Vagina (tissue), 2 donors: ENCODE results near the gene TBX21. TPM values are rescaled to one million over a fixed set of nuclear protein-coding genes. Genes with fewer than 3 reads are reported as not detected.

Source experiments
- DNase-seq, 2 donors: peaks; one replicate each; pipeline ENCODE4 v3.0.0-alpha.2; 2017; ENCODE audit errors: extremely low spot score in 2 of 2
- H3K27ac ChIP-seq: fragments of 200-600 bp; sonication (generic); one replicate; pipeline ENCODE4 v1.5.1; 2019
- H3K27me3 ChIP-seq: fragments of 200-600 bp; sonication (generic); one replicate; pipeline ENCODE4 v1.5.1; 2019
- H3K36me3 ChIP-seq, 2 donors: fragments of 200-600 bp; sonication (generic); one replicate each; pipeline ENCODE4 v1.5.1; 2017 to 2019
- H3K4me1 ChIP-seq: fragments of 200-600 bp; sonication (generic); one replicate; pipeline ENCODE4 v1.5.1; 2019
- H3K4me3 ChIP-seq, 2 donors: fragments of 200-600 bp; sonication (generic); 1 replicate in 1 of 2; 2 replicates in 1 of 2; pipeline ENCODE4 v1.5.1; 2016 to 2019
- H3K9me3 ChIP-seq: fragments of 200-600 bp; sonication (generic); one replicate; pipeline ENCODE4 v1.5.1; 2019
- POLR2A ChIP-seq, 2 donors: fragments of 450-650 bp; IDR thresholded peaks; one replicate each; pipeline ENCODE4 v1.6.1; 2017; ENCODE audit warnings: antibody characterized with exemption in 2 of 2, mild to moderate bottlenecking in 2 of 2, moderate library complexity in 2 of 2
- POLR2AphosphoS5 ChIP-seq, 2 donors: sonication (generic); formaldehyde crosslinking; IDR thresholded peaks; one replicate each; pipeline ENCODE4 v1.9.0; 2017; ENCODE audit warnings: antibody characterized with exemption in 2 of 2, mild to moderate bottlenecking in 2 of 2, low read depth in 1 of 2; ENCODE audit not compliant: insufficient read depth in 1 of 2
- intact Hi-C: fragments of 100-400 bp; cut with DNase I; formaldehyde crosslinking; loops from one replicate; pipeline ENCODE4 v1.15.1; 2023
- total RNA-seq: library from RNA; depleted of rRNA; stranded (reverse); fragments of >200 nt; gene quantifications from one replicate; pipeline ENCODE4 v1.2.3, GENCODE V29; 2016
- TF ChIP-seq, protein P1 (sequence below), 3 experiments: fragments of 450-650 bp in 2 of 3; fragments of 200-600 bp in 1 of 3; sonication (generic) in 1 of 3; IDR thresholded peaks; one replicate each; pipeline ENCODE4 v1.5.1; 2017 to 2019; ENCODE audit warnings: antibody characterized with exemption in 3 of 3, mild to moderate bottlenecking in 2 of 3, moderate library complexity in 2 of 3

The TBX21 gene
- total RNA-seq, 1 donor from 2014 or later: 2.9 TPM

DNA sequence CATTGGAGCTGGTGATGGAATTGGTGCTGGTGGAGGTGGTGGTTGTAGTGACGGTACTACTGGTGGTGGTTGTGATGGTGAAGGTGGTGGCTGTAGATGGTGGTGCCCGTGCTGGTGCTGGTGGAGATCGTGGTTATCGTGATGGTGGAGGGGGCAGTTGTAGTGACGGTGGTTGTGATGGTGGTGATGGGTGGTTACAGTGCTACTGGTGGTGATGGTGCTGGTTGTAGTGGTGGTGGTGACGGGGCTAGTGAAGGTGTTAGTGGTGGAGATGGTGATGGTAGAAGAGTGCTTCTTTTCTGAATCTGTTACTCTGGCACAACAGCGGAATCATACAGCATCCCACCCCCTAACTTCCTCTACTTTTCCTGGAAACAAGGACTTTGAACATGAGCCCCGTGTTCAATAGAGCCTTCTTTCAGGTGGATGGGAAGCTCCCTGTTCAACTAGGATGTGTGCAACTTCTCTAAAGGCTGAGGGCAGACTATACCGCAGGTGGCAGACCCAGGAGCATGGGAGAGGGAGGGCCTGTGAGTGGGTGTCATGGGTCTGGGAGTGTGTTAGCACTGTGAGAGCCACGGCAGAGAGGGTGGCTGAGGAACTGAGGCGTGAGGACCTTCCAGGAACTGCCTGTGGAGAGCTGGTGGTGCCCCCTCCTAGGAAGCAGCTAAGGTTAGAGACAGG, 8.2 kb downstream of the TBX21 start:
- intact Hi-C loops: no loop called here
- no peaks in the 10 kb centered on the region for H3K27me3 ChIP-seq
- TF ChIP-seq POLR2AphosphoS5 (IDR thresholded peaks at IDR 0.05; ENCODE audit: insufficient read depth in 1 of 2, low read depth in 1 of 2): no peak
- TF ChIP-seq, protein P1, sequence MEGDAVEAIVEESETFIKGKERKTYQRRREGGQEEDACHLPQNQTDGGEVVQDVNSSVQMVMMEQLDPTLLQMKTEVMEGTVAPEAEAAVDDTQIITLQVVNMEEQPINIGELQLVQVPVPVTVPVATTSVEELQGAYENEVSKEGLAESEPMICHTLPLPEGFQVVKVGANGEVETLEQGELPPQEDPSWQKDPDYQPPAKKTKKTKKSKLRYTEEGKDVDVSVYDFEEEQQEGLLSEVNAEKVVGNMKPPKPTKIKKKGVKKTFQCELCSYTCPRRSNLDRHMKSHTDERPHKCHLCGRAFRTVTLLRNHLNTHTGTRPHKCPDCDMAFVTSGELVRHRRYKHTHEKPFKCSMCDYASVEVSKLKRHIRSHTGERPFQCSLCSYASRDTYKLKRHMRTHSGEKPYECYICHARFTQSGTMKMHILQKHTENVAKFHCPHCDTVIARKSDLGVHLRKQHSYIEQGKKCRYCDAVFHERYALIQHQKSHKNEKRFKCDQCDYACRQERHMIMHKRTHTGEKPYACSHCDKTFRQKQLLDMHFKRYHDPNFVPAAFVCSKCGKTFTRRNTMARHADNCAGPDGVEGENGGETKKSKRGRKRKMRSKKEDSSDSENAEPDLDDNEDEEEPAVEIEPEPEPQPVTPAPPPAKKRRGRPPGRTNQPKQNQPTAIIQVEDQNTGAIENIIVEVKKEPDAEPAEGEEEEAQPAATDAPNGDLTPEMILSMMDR (IDR thresholded peaks at IDR 0.05): no peak
- no peak for TF ChIP-seq POLR2A (IDR thresholded peaks at IDR 0.05)
- H3K4me3 ChIP-seq: no peak overlapping the region
- no peaks in the 10 kb centered on the region for H3K4me1 ChIP-seq
- H3K36me3 ChIP-seq: no peaks in the 10 kb centered on the region
- no peak overlapping the region for H3K27ac ChIP-seq
- no peaks in the 10 kb centered on the region for H3K9me3 ChIP-seq
- no peak for DNase-seq

DNA sequence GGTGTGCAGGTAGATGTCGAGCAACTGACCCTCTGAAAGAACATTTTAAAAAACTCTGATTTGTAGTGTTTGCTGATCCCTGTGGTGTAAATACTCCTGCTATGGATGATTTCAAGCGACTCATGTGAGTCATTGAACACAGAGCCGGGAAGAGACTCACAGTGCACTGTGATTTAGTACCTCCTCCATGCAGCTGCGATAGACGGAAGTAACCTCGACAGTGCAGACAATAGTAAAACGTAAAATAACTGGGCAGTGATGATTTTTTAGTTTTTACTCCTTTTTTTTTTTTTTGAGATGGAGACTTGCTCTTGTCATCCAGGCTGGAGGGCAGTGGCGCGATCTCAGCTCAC, 8.7 kb downstream of the TBX21 start:
- Histone ChIP-seq H3K4me1 (no peaks in the 10 kb centered on the region), H3K27ac (no peak overlapping the region), H3K36me3 (no peaks in the 10 kb centered on the region), H3K9me3 (no peaks in the 10 kb centered on the region), H3K27me3 (no peaks in the 10 kb centered on the region), H3K4me3 (no peak overlapping the region)
- no peak for TF ChIP-seq POLR2AphosphoS5 (IDR thresholded peaks at IDR 0.05; ENCODE audit: insufficient read depth in 1 of 2, low read depth in 1 of 2)
- TF ChIP-seq POLR2A (IDR thresholded peaks at IDR 0.05): no peak
- TF ChIP-seq, protein P1 (IDR thresholded peaks at IDR 0.05): no peak
- intact Hi-C loops: no loop called here
- DNase-seq: no peak

DNA sequence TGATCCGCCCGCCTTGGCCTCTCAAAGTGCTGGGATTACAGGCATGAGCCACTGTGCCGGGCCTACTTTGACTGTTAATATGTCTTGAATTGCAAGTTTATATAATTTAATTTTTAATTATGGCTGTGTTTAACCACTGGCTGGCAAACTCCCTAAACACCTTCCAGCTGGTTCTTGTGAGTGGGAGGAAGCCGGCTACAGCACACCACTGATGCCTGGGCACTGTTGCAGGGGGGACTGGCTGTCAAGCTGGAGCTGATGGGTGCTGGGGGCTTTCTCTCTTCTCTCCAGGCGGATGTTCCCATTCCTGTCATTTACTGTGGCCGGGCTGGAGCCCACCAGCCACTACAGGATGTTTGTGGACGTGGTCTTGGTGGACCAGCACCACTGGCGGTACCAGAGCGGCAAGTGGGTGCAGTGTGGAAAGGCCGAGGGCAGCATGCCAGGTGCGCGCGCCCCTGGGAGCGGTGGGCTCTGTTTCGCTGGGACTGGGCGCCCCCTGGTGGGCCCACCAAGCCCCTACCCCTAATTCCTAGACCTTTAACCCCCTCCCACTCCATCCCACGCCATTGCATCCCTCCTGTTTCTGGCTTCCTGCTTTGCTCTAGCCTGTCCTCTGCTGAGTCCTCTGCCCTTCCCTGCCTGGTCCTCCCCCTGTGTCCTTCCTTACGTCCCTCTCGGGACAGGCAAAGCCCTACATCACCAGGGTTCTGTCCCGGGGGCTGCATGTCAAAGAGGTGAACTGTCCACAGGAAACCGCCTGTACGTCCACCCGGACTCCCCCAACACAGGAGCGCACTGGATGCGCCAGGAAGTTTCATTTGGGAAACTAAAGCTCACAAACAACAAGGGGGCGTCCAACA, 9.5 kb downstream of the TBX21 start:
- Histone ChIP-seq H3K27me3 (no peaks in the 10 kb centered on the region), H3K36me3 (no peaks in the 10 kb centered on the region), H3K4me3 (no peak overlapping the region), H3K9me3 (no peaks in the 10 kb centered on the region), H3K4me1 (no peaks in the 10 kb centered on the region), H3K27ac (no peak overlapping the region)
- TF ChIP-seq, protein P1 (IDR thresholded peaks at IDR 0.05): peak in 1 of 3 experiments; percentile 8
- TF ChIP-seq POLR2AphosphoS5 (IDR thresholded peaks at IDR 0.05; ENCODE audit: insufficient read depth in 1 of 2, low read depth in 1 of 2): no peak
- TF ChIP-seq POLR2A (IDR thresholded peaks at IDR 0.05): no peak
- no peak for DNase-seq
- intact Hi-C loops: no loop called here

DNA sequence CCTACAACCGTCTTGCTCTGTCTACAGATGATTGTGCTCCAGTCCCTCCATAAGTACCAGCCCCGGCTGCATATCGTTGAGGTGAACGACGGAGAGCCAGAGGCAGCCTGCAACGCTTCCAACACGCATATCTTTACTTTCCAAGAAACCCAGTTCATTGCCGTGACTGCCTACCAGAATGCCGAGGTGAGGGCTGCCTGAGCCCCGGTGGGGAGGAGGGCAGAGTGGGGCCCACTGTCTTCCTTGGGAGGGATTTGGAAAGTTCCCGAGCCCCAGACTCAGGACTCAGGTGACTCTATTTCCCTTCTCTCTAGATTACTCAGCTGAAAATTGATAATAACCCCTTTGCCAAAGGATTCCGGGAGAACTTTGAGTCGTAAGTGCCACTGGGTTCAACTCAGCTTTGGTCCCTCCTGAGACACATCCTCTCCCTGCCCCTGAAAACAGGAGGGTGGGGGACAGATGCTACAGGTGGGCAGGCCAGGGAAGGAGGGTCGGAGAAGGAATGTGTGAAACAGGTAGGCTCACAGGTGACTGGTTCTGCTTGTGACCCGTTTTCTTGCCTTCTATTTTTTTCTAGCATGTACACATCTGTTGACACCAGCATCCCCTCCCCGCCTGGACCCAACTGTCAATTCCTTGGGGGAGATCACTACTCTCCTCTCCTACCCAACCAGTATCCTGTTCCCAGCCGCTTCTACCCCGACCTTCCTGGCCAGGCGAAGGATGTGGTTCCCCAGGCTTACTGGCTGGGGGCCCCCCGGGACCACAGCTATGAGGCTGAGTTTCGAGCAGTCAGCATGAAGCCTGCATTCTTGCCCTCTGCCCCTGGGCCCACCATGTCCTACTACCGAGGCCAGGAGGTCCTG, 11.4 kb downstream of the TBX21 start:
- no peak for DNase-seq
- no peaks in the 10 kb centered on the region for H3K4me1 ChIP-seq
- H3K27me3 ChIP-seq: no peaks in the 10 kb centered on the region
- no peak overlapping the region for H3K4me3 ChIP-seq
- no peak for TF ChIP-seq POLR2AphosphoS5 (IDR thresholded peaks at IDR 0.05; ENCODE audit: insufficient read depth in 1 of 2, low read depth in 1 of 2)
- TF ChIP-seq, protein P1 (IDR thresholded peaks at IDR 0.05): no peak
- TF ChIP-seq POLR2A (IDR thresholded peaks at IDR 0.05): no peak
- no peaks in the 10 kb centered on the region for H3K36me3 ChIP-seq
- H3K9me3 ChIP-seq: no peaks in the 10 kb centered on the region
- intact Hi-C loops: no loop called here
- no peak overlapping the region for H3K27ac ChIP-seq
